Measurements from ENCODE around the gene MORN1.

The MORN1 gene

DNA sequence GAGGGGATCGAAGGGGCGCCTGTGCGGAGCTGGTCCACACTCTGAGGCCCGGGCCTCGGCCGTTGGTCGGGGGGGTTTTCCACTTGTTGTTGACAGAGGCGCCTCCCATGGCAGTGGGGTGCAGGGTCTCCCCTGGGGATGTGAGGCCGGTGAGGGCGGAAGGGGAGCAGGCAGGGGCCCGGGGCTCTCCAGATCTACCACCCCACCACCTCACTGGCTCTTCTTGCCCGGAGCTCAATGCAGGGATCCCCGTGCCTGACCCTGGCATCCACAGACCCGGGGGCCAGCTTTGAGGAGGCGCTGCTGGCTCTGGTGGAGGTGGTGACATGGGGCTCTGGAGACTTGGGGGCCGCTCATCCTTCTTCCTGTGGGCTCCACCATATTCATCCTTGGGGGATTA is 28.1 kb upstream of the MORN1 start:
- no peak for DNase-seq (ENCODE audit: low read depth)

- DNase-seq (ENCODE audit: low read depth): no peak
Measured at GRCh38 chr1:2418791-2419320, 27.5 kb upstream of the MORN1 start.

DNA sequence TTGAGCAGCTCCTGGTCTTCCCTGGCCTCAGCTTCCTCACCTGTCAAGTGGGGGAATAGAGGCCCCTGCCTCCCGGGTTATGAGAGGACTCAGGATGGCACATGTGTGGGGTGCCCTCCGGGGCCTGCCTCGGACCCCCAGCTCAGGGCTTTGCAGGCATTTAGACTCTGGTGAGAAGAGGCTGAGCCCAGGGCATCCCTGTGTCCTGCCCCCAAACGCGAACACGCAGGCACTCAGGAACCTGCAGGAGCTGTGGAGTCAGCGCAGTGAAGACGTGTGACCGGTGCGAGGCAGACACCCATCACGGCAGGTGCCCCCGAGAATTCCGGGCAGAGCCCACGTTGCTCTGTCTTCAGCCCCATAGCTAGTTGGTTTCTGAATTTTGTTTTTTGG is 26.5 kb upstream of the MORN1 start:
- DNase-seq (ENCODE audit: low read depth): no peak

DNA sequence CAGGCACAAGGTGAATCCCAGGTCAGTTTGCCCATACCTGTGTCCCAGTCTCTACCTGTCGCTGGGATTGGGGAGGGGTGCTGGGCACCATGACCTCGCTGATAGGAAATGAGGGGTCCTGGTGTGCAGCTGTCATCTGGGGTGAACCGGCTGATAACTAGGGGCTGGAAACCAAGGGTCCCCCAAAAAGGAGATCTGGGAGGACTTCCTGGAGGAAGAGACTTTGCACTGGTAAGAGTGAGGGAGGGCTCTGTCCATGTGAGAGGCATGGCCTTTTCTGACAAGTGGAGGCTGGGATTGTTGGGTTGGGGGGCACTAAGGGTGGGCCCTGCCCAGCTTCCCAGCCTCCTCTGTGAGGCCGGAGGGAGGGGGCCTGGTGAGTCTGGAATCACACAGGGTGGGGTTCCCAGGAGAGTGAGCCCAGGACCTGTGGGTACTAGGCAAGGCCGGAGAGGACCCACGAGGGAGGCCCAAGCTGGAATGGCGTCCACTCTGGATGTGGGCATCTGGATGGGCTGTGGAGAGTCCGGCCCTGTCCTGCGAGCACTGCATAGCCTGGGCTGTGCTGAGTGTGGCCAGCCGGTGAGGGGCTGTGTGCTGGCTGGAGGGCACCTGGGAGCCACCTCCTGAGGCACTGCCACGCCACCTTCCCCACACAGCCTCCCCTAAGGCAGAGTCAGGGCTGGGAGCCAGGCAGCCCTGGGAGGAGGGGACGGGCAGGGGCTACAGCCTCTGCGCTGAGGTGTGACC is 25.9 kb upstream of the MORN1 start:
- DNase-seq (ENCODE audit: low read depth): no peak

DNA sequence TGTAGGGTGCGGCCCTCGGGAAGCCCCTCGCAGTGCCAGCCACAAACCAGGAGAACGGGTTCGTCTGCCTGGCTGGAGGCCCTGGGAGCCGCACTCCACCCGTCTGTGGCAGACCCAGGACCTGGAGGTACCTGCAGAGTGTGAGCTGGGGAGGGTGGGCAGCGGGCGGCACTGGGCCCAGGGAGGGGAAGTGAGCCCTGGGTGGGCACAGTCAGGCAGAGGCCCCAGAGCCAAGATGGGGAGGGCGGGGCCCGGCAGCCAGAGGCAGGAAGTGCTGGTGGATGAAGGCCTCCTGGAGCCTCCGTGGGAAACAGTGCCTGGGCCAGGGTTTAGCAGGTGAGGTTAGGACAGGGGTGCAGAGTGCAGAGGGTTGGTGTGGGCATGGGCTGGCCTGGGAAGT is 25.0 kb upstream of the MORN1 start:
- DNase-seq (ENCODE audit: low read depth): no peak

DNA sequence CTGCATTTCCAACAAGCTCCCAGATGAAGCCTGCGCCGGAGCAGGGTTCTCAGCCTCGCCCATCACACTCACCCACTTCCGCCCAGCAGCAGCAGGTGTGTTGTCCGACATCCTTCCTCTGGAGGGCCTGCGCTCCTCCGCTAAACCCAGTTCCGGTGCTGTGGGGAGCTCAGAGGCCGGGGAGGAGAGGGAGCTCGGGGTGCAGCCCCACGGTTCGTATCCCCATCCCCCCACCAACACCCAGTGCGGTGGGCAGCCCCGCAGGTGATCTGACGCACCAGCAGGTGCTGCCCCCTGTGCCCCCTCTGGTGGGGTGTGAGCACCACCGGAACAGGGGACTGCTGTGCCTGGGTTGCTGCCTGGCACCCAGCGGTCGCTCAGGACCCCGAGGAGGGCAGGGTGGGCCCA is 24.5 kb upstream of the MORN1 start:
- DNase-seq (ENCODE audit: low read depth): no peak

- no peak for DNase-seq (ENCODE audit: low read depth)
Measured at GRCh38 chr1:2415337-2415736, 24.0 kb upstream of the MORN1 start.

GRCh38 chr1:2414297-2414958 is 23.1 kb upstream of the MORN1 start:
- DNase-seq (ENCODE audit: low read depth): peak; percentile 50

DNA sequence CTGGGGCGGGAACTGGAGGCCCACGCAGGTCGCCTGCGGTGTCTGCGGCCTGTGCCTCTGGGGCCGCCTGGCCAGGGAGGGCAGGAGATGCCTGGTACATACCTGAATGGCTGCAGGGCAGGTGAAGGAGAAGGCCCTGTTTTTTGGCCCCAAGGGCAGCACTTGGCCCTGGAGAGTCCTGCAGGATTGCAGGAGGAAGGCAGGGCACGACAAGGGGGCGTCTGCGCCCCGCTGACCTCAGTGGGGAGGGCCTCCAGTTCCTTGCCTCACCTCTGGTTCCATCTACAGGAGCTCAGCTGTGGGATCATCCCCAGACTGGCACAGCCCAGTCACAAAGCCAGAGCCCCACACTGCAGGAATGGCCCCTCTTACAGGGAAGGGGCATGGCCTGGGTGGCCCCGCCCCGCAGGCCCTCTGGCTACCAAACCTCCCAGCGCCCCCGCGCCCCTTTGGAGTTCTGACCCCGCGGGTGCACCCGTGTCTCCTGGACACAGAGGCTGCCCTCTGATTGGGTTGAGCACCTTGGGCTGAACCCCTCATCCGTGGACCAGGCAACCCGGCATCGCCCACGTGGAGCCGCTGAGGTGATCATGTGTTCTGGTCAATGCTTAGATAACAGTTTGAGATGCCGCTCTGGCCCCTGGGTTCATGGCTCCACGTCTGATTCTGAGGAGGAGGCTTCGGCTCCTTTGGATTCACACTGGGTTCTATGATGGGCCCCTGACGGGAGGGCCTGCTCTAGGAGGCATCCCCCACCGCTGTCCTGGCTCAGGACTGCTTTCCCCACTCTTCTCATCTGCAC is 22.3 kb upstream of the MORN1 start:
- no peak for DNase-seq (ENCODE audit: low read depth)

DNA sequence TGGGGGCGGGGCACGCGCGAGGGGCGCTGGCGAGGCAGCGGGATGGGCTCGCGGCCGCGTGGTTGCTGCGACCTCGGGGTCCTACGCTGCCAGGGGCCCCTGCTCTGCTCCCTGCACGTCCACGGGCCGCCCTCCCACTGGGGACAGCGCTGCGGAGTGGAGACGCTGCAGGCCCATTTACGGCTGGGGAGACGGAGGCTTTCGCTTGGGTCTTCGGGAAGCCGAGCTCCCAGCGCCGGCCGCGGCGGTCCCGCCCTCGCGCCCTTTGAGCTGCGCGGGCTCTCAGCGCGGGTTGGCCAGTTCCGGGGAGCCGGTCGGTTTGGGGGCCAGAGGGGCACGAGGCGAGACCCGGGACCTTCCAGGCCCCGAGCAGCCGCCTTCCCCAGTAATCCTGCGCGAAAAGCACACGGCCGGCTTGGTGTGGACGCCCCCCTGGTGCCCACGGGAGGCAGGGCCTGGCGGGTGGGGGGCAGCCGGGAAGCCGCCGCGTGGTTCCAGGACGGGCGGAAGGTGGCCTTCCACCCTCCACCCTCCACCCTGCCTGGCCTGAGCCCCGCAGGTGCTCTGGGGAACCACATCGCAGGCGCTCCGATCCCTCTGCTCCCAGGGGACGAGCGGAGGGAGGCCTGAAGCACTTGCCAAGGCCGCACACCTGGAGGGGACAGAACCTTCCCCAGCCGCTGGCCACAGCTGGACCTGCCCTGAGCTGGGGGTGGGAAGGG is 21.6 kb upstream of the MORN1 start:
- DNase-seq (ENCODE audit: low read depth): no peak

DNA sequence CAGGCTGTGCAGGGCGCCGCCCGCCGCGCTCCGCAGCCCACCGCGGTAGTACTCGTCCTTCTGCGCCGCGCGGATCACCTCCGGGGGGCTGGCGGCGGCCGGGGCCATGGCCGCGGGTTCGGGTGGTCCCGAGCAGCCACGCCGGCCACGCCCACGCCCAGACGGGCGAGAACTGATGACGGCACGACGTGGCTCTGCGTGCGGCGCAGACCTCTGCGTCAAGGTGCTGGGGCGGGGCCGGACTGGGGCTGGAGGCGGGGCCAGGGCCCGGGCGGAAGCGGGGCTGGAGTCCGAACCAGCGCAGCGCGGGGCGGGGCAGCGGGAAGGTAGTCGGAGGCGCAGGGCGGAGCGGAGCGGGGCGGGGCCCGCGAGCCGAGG is 21.0 kb upstream of the MORN1 start, which contains the start of gene PEX10:
Gene PEX10, minus strand, starts transcription at position 170 of the 378 bp plus-strand sequence. Its CDS starts 62 bp downstream, at position 108.
- DNase-seq (ENCODE audit: low read depth): peak; percentile 99

GRCh38 chr1:2411801-2412394 is 20.5 kb upstream of the MORN1 start:
- no peak for DNase-seq (ENCODE audit: low read depth)

DNA sequence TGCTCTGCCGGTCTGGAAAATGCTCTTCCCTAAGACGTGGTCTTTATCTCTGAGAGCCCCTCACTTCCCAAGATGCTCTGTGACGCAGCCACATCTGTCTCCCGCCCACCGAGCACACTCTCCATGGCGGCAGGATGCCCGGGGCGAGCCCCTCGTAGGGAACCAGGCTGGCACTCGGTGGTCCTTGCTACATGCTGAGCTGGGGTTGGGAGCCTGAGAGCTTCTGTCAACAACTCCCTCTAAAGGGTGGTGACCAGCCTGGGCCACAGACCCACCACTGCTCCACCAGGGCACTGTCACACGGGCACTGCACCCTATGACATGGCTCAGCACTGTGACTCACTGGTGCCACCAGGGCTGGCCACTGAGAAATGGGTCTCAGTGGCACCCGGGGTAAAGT is 18.4 kb upstream of the MORN1 start:
- DNase-seq (ENCODE audit: low read depth): no peak

- DNase-seq (ENCODE audit: low read depth): no peak
Measured at GRCh38 chr1:2408859-2409276, 17.5 kb upstream of the MORN1 start.

DNA sequence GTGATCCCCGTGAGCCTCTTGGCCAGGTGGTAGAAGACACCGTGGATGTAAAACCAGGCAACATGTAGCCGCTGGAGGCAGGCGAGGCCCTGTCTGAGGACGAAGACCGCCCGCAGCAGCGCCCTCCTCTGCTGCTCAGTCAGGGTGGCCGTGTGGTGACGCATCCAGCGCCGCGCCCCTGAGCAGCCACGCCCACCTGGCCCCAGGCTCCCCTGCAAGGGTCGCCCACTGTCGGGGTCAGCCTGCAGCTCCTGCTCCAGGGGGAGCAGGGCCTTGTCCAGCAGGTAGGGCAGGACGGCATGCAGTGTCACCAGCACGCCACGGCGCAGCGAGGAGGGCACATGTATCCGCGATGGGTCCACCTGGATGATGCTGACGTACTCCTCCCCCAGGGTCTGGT is 17.1 kb upstream of the MORN1 start:
- DNase-seq (ENCODE audit: low read depth): no peak

DNA sequence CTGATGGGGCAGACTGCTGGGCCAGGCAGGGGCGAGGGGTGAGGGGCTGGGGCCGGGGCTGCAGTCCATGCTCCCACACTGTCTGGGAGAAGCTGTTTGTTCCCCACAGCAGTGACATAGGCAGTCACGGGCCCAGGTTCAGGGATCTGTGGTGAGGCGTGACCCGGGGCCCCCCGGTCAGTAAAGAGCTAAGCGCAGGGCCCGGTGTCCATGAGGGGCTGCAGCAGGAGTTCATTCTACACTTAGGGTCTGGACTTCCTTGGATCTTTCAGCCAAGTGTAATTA is 16.6 kb upstream of the MORN1 start:
- no peak for DNase-seq (ENCODE audit: low read depth)

GRCh38 chr1:2407166-2407990 is 16.0 kb upstream of the MORN1 start:
- no peak for DNase-seq (ENCODE audit: low read depth)

- DNase-seq (ENCODE audit: low read depth): no peak
Measured at GRCh38 chr1:2406451-2407041, 15.2 kb upstream of the MORN1 start.

DNA sequence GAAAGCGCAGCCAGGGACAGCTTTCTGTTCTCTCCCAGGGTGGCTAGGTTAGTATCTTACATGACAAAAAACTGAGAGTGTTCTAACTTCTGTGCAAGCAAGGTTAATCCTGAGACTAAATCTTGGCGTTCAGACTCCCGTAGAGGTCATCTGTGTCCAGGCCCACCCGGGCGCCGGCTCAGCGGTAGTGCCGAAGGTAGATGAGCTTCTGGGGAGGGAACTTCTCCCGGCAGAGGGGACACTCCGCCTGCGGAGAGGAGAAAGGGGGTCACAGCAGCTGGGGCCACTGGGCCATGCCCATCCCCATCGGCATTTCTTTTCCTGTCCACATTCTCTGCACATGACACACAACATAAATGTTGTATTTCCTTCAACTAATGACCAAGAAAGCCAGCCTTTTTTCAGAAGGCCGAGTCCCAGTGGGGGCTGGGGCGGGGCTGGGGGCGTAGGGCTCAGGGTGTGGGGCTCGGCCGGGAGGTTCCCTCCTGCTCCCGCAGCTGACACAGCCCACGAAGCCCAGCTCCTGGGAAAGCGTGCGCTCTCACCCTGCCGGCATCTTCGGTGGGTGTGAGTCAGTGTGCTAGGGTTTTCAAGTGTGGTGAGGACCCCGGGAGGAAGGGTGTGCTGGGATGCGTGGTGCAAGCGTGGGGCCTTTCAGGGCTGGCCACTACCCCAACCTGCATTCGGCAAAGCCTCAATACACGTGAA is 14.4 kb upstream of the MORN1 start:
- no peak for DNase-seq (ENCODE audit: low read depth)

Data from stimulated activated CD8-positive, alpha-beta memory T cell treated with anti-CD3 and anti-CD28 coated beads, Interleukin-15, amount 100 ng/mL, for 24 hours (primary cell).